ENCODE measurements around the gene ANAPC2.

ANAPC2 gene

DNA sequence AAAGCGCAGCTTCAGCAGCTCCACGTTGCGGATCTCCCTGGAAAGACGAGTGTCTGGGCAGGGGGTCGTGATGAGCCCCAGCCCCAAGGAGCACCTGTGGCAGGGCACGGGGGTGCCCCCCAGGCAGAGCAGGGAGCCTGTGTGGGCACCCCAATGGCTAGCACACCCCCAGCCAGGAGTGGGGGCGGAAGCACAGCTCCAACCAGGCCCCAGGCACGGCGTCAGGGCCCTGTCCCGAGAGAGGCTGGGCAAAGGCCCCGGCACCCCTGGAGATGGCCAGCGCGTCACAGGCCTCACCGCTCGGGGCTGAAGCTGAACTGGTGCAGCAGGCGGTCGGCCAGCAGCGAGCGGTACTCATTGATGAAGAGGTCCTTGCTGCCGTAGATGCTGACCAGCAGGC lies 7.9 kb downstream of the ANAPC2 start:
- no peak for DNase-seq (ENCODE audit: low read depth, low spot score)
- TF ChIP-seq, protein P1, sequence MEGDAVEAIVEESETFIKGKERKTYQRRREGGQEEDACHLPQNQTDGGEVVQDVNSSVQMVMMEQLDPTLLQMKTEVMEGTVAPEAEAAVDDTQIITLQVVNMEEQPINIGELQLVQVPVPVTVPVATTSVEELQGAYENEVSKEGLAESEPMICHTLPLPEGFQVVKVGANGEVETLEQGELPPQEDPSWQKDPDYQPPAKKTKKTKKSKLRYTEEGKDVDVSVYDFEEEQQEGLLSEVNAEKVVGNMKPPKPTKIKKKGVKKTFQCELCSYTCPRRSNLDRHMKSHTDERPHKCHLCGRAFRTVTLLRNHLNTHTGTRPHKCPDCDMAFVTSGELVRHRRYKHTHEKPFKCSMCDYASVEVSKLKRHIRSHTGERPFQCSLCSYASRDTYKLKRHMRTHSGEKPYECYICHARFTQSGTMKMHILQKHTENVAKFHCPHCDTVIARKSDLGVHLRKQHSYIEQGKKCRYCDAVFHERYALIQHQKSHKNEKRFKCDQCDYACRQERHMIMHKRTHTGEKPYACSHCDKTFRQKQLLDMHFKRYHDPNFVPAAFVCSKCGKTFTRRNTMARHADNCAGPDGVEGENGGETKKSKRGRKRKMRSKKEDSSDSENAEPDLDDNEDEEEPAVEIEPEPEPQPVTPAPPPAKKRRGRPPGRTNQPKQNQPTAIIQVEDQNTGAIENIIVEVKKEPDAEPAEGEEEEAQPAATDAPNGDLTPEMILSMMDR (IDR thresholded peaks at IDR 0.05; ENCODE audit: low read depth, low read length), result no peak
- in situ Hi-C loops (cut with HindIII; ENCODE audit: low sequenced_read_pairs), result no loop called here
- H3K4me3 ChIP-seq (ENCODE audit: low read depth, low read length), result no peak overlapping the region

- TF ChIP-seq, protein P1 (IDR thresholded peaks at IDR 0.05; ENCODE audit: low read depth, low read length), result no peak
- in situ Hi-C loops (cut with HindIII; ENCODE audit: low sequenced_read_pairs), result no loop called here
- no peak overlapping the region for H3K4me3 ChIP-seq (ENCODE audit: low read depth, low read length)
- DNase-seq (ENCODE audit: low read depth, low spot score), result no peak
Measured at GRCh38 chr9:137179761-137180160, 8.6 kb downstream of the ANAPC2 start.

DNA sequence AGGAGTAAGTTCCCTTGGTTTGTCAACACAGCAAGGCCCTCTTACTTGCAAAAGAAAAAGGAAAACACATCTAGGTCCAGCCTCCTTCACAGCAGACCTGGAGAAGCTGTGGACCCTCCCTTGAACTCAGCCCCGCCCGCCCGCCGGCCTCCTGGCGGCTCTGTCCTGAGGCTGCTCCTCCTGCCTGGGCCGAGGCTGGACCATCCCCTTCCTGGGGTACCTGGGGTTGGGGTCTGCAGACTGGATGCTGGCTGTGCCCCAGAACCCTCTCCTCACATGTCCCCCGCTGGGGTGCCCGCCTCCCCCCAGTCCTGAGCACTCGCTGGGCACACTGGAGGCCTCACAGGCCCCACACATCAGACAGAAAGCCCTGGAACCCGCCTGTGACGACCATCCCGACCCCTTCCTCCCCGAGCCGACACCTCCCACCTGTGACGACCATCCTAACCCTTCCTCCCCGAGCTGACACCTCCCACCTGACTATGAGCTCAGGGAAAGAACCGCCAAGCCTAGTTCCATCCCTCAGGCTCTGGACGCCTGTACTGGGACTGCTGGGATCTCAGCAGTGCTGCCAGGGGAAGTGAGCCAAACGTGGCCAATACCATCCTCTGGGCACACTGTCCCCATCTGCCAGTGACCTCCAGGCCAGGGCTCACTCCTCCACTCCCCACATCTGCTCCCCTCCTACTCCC lies 9.3 kb downstream of the ANAPC2 start:
- TF ChIP-seq, protein P1 (IDR thresholded peaks at IDR 0.05; ENCODE audit: low read depth, low read length), result no peak
- in situ Hi-C loops (cut with HindIII; ENCODE audit: low sequenced_read_pairs), result no loop called here

DNA sequence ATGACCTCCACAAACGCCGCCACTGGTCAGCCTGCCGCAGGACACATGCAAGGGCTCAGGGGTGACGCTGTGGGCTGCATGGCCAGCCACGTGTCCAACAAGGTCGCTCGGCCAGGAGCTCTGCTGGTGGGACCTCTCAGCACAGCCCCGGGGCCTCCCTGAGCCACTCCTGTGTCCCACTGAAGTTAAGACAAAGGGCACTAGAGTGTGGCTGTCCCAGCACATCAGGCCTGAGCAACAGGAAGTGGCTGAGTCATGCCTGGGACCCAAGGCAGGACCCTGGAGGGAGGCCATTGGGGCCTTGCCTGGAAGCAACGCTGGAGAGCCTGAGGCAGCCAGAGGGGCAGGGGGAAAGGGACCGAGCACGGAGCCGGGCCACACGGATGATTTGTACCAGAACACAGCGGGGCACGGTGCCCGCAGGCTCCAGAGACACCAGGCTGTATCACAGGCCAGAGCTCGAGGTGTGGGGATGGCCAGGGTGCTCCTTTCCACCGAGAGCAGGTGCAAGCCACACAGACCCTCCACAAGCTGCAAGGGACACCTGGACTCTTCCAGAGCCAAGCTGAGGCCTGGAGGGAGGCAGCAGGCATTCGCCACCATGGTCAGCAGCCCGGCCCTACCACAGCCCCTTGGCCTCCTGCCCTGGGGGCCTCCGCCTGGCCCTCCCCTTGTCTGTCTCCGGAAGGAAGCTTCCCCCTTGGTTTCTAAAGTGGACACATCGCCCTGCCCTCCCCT lies 10.0 kb downstream of the ANAPC2 start:
- DNase-seq (ENCODE audit: low read depth, low spot score), result no peak
- in situ Hi-C loops (cut with HindIII; ENCODE audit: low sequenced_read_pairs), result no loop called here
- no peak overlapping the region for H3K4me3 ChIP-seq (ENCODE audit: low read depth, low read length)
- TF ChIP-seq, protein P1 (IDR thresholded peaks at IDR 0.05; ENCODE audit: low read depth, low read length), result no peak

More for the DNA sequence above, 9.3 kb downstream of the ANAPC2 start:
- no peak for DNase-seq (ENCODE audit: low read depth, low spot score)
- H3K4me3 ChIP-seq (ENCODE audit: low read depth, low read length), result no peak overlapping the region

DNA sequence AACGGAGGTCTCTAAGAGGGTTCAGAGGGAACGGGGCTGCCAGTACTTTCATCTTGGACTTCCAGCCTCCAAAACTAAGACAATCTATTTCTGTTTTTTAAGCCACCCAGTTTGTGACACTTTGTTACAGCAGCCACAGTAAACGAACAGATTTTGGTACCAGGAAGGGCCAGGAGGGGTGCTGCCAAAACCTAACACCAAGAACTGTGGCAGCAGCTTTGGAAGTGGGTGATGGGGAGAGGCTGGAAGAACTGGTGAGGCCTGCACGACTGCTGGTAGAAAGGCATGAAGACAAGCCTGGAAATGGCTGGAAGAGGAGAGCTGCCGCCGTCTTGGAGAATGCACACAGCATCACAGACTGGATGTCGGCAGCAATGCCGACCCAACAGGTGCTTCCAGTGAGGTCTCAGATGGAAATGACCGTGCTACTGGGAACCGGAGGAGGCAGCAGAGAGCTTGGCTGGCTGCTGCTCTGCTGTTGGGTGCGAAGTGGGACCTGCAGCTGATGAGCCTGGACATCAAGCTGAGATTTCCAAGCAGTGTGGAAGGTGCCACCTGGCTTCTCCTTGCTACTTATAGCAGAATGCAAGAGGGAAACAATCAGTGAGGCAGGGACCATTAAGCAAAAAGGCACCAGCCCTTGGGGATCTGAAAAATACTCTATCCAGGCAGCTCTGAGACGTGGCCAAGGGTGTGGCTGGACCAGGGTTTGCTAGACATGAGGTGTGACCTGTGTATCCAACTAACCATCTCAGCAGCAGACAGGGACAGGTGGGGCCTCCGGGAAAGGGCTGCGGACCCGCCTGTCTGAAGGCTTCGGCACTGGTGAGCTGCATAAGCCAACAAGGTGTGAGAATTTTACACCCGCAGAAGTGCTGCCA lies 11.8 kb downstream of the ANAPC2 start:
- no peak overlapping the region for H3K4me3 ChIP-seq (ENCODE audit: low read depth, low read length)
- DNase-seq (ENCODE audit: low read depth, low spot score), result peak; percentile 18
- in situ Hi-C loops (cut with HindIII; ENCODE audit: low sequenced_read_pairs), result no loop called here
- TF ChIP-seq, protein P1 (IDR thresholded peaks at IDR 0.05; ENCODE audit: low read depth, low read length), result peak; percentile 75

DNA sequence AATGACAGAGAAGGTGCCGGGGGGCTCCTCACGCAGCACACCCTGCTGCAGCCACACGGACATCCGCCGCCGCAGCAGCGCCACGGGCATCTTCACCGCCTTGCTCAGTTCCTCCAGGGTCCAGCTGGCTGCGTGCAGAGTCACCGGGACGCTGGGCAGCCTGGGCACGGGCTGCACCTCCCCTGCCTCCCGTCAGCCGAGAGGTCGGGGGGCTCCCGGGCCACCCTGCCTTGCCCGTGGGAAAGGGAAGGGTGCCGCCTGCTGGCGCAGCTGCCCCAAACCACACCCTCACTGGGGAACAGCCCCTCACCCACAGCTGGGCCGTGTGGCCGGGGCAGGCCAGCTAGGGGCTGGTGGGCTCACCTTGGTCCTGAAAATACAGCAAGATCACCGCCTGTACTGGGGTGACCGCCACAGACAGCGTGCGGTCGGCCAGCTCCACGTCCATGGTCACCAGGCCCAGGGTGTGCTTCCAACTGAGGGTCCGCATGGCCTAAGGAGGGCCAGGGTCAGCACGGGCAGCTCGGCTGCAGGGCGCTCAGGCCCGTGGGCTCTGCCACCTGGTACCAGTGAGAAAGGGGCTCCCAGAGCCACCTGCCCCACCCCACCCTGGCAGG lies 12.9 kb downstream of the ANAPC2 start:
- TF ChIP-seq, protein P1 (IDR thresholded peaks at IDR 0.05; ENCODE audit: low read depth, low read length), result peak; percentile 36
- in situ Hi-C loops (cut with HindIII; ENCODE audit: low sequenced_read_pairs), result no loop called here
- DNase-seq (ENCODE audit: low read depth, low spot score), result no peak
- no peak overlapping the region for H3K4me3 ChIP-seq (ENCODE audit: low read depth, low read length)

Measured in astrocyte of the spinal cord (primary cell).